A172 (cell line): Measurements from ENCODE around the gene TRPM2. TPM values are rescaled to one million over a fixed set of nuclear protein-coding genes. Genes with fewer than 3 reads are reported as not detected.
"Not testable (repeated sequence)": the region's sequence is repeated elsewhere in the genome, so short reads cannot be mapped to it uniquely, and the experiment has no call there.

Experiments
- DNase-seq: peaks from one replicate; pipeline ENCODE4 v3.0.0-alpha.2; 2015; ENCODE audit warnings: low spot score
- total RNA-seq: library from RNA; depleted of rRNA; stranded (reverse); fragments of >200 nt; shearing (Covaris generic); gene quantifications from 2 replicates; pipeline ENCODE4 v1.2.3, GENCODE V29; 2014

The TRPM2 gene
- total RNA-seq, 1 experiment from 2014 or later = 1.9 TPM

- no peak for DNase-seq
Measured at GRCh38 chr21:44415073-44416025, 61.9 kb downstream of the TRPM2 start.

GRCh38 chr21:44416193-44416592 lies 62.8 kb downstream of the TRPM2 start:
- no peak for DNase-seq

GRCh38 chr21:44417621-44418107 lies 64.2 kb downstream of the TRPM2 start:
- not testable (repeated sequence) for DNase-seq

- DNase-seq = no peak
Measured at GRCh38 chr21:44418108-44418875, 64.9 kb downstream of the TRPM2 start.

GRCh38 chr21:44418876-44419230 lies 65.4 kb downstream of the TRPM2 start:
- DNase-seq = no peak

GRCh38 chr21:44419679-44420078 lies 66.3 kb downstream of the TRPM2 start:
- no peak for DNase-seq

- no peak for DNase-seq
Measured at GRCh38 chr21:44420416-44421205, 67.2 kb downstream of the TRPM2 start.

GRCh38 chr21:44421901-44422840 lies 68.8 kb downstream of the TRPM2 start:
- DNase-seq = no peak

GRCh38 chr21:44423312-44423821 lies 69.9 kb downstream of the TRPM2 start:
- DNase-seq = no peak

- no peak for DNase-seq
Measured at GRCh38 chr21:44423941-44424607, 70.7 kb downstream of the TRPM2 start.

- DNase-seq = no peak
Measured at GRCh38 chr21:44424608-44425306, 71.3 kb downstream of the TRPM2 start.

- DNase-seq = no peak
Measured at GRCh38 chr21:44425307-44425894, 72.0 kb downstream of the TRPM2 start.

GRCh38 chr21:44425895-44426662 lies 72.7 kb downstream of the TRPM2 start:
- no peak for DNase-seq

- DNase-seq = no peak
Measured at GRCh38 chr21:44426663-44427191, 73.3 kb downstream of the TRPM2 start.

GRCh38 chr21:44427241-44428120 lies 74.1 kb downstream of the TRPM2 start:
- no peak for DNase-seq

GRCh38 chr21:44428281-44428960 lies 75.0 kb downstream of the TRPM2 start:
- DNase-seq = peak; percentile 50
